ENCODE data around the gene ISG20. TPM values are rescaled to one million over a fixed set of nuclear protein-coding genes. Genes with fewer than 3 reads are reported as not detected.

ISG20 gene
- polyA plus RNA-seq, 1 donor (not counting 4 experiments of a cell fraction or from before 2014, with no cell fraction given): 8.9 TPM

GRCh38 chr15:88703533-88703932 lies 64.7 kb downstream of the ISG20 start:
- Histone ChIP-seq H3K79me2 (ENCODE audit: control insufficient read depth, insufficient read depth, low read length) (no peaks in the 10 kb centered on the region), H3K4me3 (ENCODE audit: control insufficient read depth in 2 of 3, extremely low read depth in 1 of 3, insufficient read depth in 2 of 3, low read depth in 1 of 3, low read length in 3 of 3) (no peak overlapping the region), H3K4me2 (ENCODE audit: control insufficient read depth, extremely low read depth, insufficient read depth, low read depth, low read length) (no peak overlapping the region), H3K27me3 (ENCODE audit: control insufficient read depth, extremely low read depth, insufficient read depth, low read length) (peaks cover 32% of the 10 kb centered on the region), H3K9ac (ENCODE audit: control insufficient read depth, extremely low read depth, insufficient read depth, low read length) (no peak overlapping the region), H2AFZ (ENCODE audit: control insufficient read depth, low read length) (no peak overlapping the region), H3K4me1 (ENCODE audit: control insufficient read depth, extremely low read depth, insufficient read depth, low read length) (no peaks in the 10 kb centered on the region), H4K20me1 (ENCODE audit: control insufficient read depth, extremely low read depth, insufficient read depth, low read length) (no peaks in the 10 kb centered on the region), H3K27ac (ENCODE audit: control insufficient read depth, insufficient read depth, low read length) (no peak overlapping the region), H3K9me3 (ENCODE audit: control insufficient read depth, low read depth, low read length) (no peaks in the 10 kb centered on the region), H3K36me3 (ENCODE audit: control insufficient read depth in 2 of 2, extremely low read depth in 1 of 2, insufficient read depth in 2 of 2, low read length in 2 of 2) (no peaks in the 10 kb centered on the region), H3K9me1 (ENCODE audit: control insufficient read depth, extremely low read depth, insufficient read depth, low read length) (no peaks in the 10 kb centered on the region)
- no peak for DNase-seq (ENCODE audit: low read depth, low spot score)
- dilution Hi-C loops (cut with MboI; ENCODE audit: extremely low pct_ligation_motif_present, low sequenced_read_pairs): no loop called here
- no peak for FAIRE-seq
- TF ChIP-seq EZH2 (IDR thresholded peaks at IDR 0.05; ENCODE audit: low read length): no peak
- TF ChIP-seq, protein P1, sequence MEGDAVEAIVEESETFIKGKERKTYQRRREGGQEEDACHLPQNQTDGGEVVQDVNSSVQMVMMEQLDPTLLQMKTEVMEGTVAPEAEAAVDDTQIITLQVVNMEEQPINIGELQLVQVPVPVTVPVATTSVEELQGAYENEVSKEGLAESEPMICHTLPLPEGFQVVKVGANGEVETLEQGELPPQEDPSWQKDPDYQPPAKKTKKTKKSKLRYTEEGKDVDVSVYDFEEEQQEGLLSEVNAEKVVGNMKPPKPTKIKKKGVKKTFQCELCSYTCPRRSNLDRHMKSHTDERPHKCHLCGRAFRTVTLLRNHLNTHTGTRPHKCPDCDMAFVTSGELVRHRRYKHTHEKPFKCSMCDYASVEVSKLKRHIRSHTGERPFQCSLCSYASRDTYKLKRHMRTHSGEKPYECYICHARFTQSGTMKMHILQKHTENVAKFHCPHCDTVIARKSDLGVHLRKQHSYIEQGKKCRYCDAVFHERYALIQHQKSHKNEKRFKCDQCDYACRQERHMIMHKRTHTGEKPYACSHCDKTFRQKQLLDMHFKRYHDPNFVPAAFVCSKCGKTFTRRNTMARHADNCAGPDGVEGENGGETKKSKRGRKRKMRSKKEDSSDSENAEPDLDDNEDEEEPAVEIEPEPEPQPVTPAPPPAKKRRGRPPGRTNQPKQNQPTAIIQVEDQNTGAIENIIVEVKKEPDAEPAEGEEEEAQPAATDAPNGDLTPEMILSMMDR (optimal IDR thresholded peaks at IDR 0.05 in 1 of 3, IDR thresholded peaks at IDR 0.05 in 1 of 3, conservative IDR thresholded peaks at IDR 0.05 in 1 of 3; ENCODE audit: extremely low read depth in 1 of 3, insufficient read depth in 2 of 3, low read length in 3 of 3): no peak

GRCh38 chr15:88704791-88705768 lies 66.3 kb downstream of the ISG20 start:
- Histone ChIP-seq H3K9ac (ENCODE audit: control insufficient read depth, extremely low read depth, insufficient read depth, low read length) (no peak overlapping the region), H3K27ac (ENCODE audit: control insufficient read depth, insufficient read depth, low read length) (no peak overlapping the region), H3K4me2 (ENCODE audit: control insufficient read depth, extremely low read depth, insufficient read depth, low read depth, low read length) (peak overlapping the region; percentile 54), H3K36me3 (ENCODE audit: control insufficient read depth in 2 of 2, extremely low read depth in 1 of 2, insufficient read depth in 2 of 2, low read length in 2 of 2) (no peaks in the 10 kb centered on the region), H3K9me3 (ENCODE audit: control insufficient read depth, low read depth, low read length) (no peaks in the 10 kb centered on the region), H3K9me1 (ENCODE audit: control insufficient read depth, extremely low read depth, insufficient read depth, low read length) (no peaks in the 10 kb centered on the region), H3K4me3 (ENCODE audit: control insufficient read depth in 2 of 3, extremely low read depth in 1 of 3, insufficient read depth in 2 of 3, low read depth in 1 of 3, low read length in 3 of 3) (peak overlapping the region; percentile 1 to 32 (median 20)), H2AFZ (ENCODE audit: control insufficient read depth, low read length) (peak overlapping the region; percentile 19), H3K4me1 (ENCODE audit: control insufficient read depth, extremely low read depth, insufficient read depth, low read length) (no peaks in the 10 kb centered on the region), H3K27me3 (ENCODE audit: control insufficient read depth, extremely low read depth, insufficient read depth, low read length) (peaks cover 32% of the 10 kb centered on the region), H3K79me2 (ENCODE audit: control insufficient read depth, insufficient read depth, low read length) (no peaks in the 10 kb centered on the region), H4K20me1 (ENCODE audit: control insufficient read depth, extremely low read depth, insufficient read depth, low read length) (no peaks in the 10 kb centered on the region)
- dilution Hi-C loops (cut with MboI; ENCODE audit: extremely low pct_ligation_motif_present, low sequenced_read_pairs): no loop called here
- no peak for DNase-seq (ENCODE audit: low read depth, low spot score)
- FAIRE-seq: no peak
- TF ChIP-seq, protein P1 (optimal IDR thresholded peaks at IDR 0.05 in 1 of 3, IDR thresholded peaks at IDR 0.05 in 1 of 3, conservative IDR thresholded peaks at IDR 0.05 in 1 of 3; ENCODE audit: extremely low read depth in 1 of 3, insufficient read depth in 2 of 3, low read length in 3 of 3): no peak
- TF ChIP-seq EZH2 (IDR thresholded peaks at IDR 0.05; ENCODE audit: low read length): peak; percentile 44

All from keratinocyte (primary cell).